ENCODE data around the gene C10orf67.

The C10orf67 gene

GRCh38 chr10:23342213-23342884 is 2.2 kb downstream of the C10orf67 start:
- Histone ChIP-seq H3K9me3 (ENCODE audit: insufficient read depth, low read length) (no peaks in the 10 kb centered on the region), H3K27ac (ENCODE audit: low read length) (no peak overlapping the region), H3K4me2 (ENCODE audit: low read length) (no peak overlapping the region), H3K36me3 (replicated peaks; ENCODE audit: low read depth, low read length) (no peaks in the 10 kb centered on the region), H3K9ac (ENCODE audit: low read length) (no peak overlapping the region), H4K20me1 (ENCODE audit: insufficient read depth, low read length) (no peaks in the 10 kb centered on the region), H3K4me1 (ENCODE audit: low read length) (no peaks in the 10 kb centered on the region), H3K79me2 (ENCODE audit: low read length) (no peaks in the 10 kb centered on the region), H2AFZ (ENCODE audit: low read depth, low read length) (no peak overlapping the region), H3K4me3 (ENCODE audit: low read length) (no peak overlapping the region), H3K27me3 (ENCODE audit: low read depth, low read length) (no peaks in the 10 kb centered on the region)
- TF ChIP-seq EZH2phosphoT487 (IDR thresholded peaks at IDR 0.05; ENCODE audit: low read depth) (no peak), CTCF (IDR thresholded peaks at IDR 0.05; ENCODE audit: low read depth, low read length) (no peak)

- Histone ChIP-seq H3K4me2 (ENCODE audit: low read length) (no peak overlapping the region), H3K27me3 (ENCODE audit: low read depth, low read length) (no peaks in the 10 kb centered on the region), H3K9me3 (ENCODE audit: insufficient read depth, low read length) (no peaks in the 10 kb centered on the region), H3K4me3 (ENCODE audit: low read length) (no peak overlapping the region), H3K36me3 (replicated peaks; ENCODE audit: low read depth, low read length) (no peaks in the 10 kb centered on the region), H3K27ac (ENCODE audit: low read length) (no peak overlapping the region), H4K20me1 (ENCODE audit: insufficient read depth, low read length) (no peaks in the 10 kb centered on the region), H3K4me1 (ENCODE audit: low read length) (no peaks in the 10 kb centered on the region), H3K79me2 (ENCODE audit: low read length) (no peaks in the 10 kb centered on the region), H3K9ac (ENCODE audit: low read length) (no peak overlapping the region), H2AFZ (ENCODE audit: low read depth, low read length) (no peak overlapping the region)
- TF ChIP-seq EZH2phosphoT487 (IDR thresholded peaks at IDR 0.05; ENCODE audit: low read depth), result no peak
- TF ChIP-seq CTCF (IDR thresholded peaks at IDR 0.05; ENCODE audit: low read depth, low read length), result no peak
Observed at GRCh38 chr10:23341004-23341403, 3.6 kb downstream of the C10orf67 start.

- Histone ChIP-seq H2AFZ (ENCODE audit: low read depth, low read length) (no peak overlapping the region), H3K36me3 (replicated peaks; ENCODE audit: low read depth, low read length) (no peaks in the 10 kb centered on the region), H3K9me3 (ENCODE audit: insufficient read depth, low read length) (no peaks in the 10 kb centered on the region), H3K4me1 (ENCODE audit: low read length) (no peaks in the 10 kb centered on the region), H3K4me2 (ENCODE audit: low read length) (no peak overlapping the region), H4K20me1 (ENCODE audit: insufficient read depth, low read length) (no peaks in the 10 kb centered on the region), H3K79me2 (ENCODE audit: low read length) (no peaks in the 10 kb centered on the region), H3K4me3 (ENCODE audit: low read length) (no peak overlapping the region), H3K27me3 (ENCODE audit: low read depth, low read length) (no peaks in the 10 kb centered on the region), H3K9ac (ENCODE audit: low read length) (no peak overlapping the region), H3K27ac (ENCODE audit: low read length) (no peak overlapping the region)
- TF ChIP-seq CTCF (IDR thresholded peaks at IDR 0.05; ENCODE audit: low read depth, low read length) (no peak), EZH2phosphoT487 (IDR thresholded peaks at IDR 0.05; ENCODE audit: low read depth) (no peak)
Observed at GRCh38 chr10:23340354-23340753, 4.2 kb downstream of the C10orf67 start.

GRCh38 chr10:23338886-23339285 is 5.7 kb downstream of the C10orf67 start:
- Histone ChIP-seq H3K4me3 (ENCODE audit: low read length) (no peak overlapping the region), H3K9ac (ENCODE audit: low read length) (no peak overlapping the region), H3K4me2 (ENCODE audit: low read length) (no peak overlapping the region), H3K27ac (ENCODE audit: low read length) (no peak overlapping the region), H3K27me3 (ENCODE audit: low read depth, low read length) (no peaks in the 10 kb centered on the region), H3K9me3 (ENCODE audit: insufficient read depth, low read length) (no peaks in the 10 kb centered on the region), H3K36me3 (replicated peaks; ENCODE audit: low read depth, low read length) (no peaks in the 10 kb centered on the region), H3K4me1 (ENCODE audit: low read length) (no peaks in the 10 kb centered on the region), H4K20me1 (ENCODE audit: insufficient read depth, low read length) (no peaks in the 10 kb centered on the region), H2AFZ (ENCODE audit: low read depth, low read length) (no peak overlapping the region), H3K79me2 (ENCODE audit: low read length) (no peaks in the 10 kb centered on the region)
- TF ChIP-seq CTCF (IDR thresholded peaks at IDR 0.05; ENCODE audit: low read depth, low read length) (peak; percentile 3; the same call in 1 of the 2 replicates), EZH2phosphoT487 (IDR thresholded peaks at IDR 0.05; ENCODE audit: low read depth) (no peak)
